SK-N-SH (cell line): ENCODE results near the gene FRYL.

Experiments
- CTCF ChIP-seq: fragments of 200-600 bp; sonication (generic); IDR thresholded peaks from 2 replicates; pipeline ENCODE4 v1.6.1; 2017; ENCODE audit warnings: antibody characterized with exemption, mild to moderate bottlenecking, moderate library complexity
- MEF2A ChIP-seq: IDR thresholded peaks from 2 replicates; pipeline ENCODE4 v1.4.0; 2012; ENCODE audit warnings: low read depth, borderline replicate concordance
- NRF1 ChIP-seq: IDR thresholded peaks from 2 replicates; pipeline ENCODE4 v1.6.1; 2012; ENCODE audit warnings: low read depth, mild to moderate bottlenecking, low read length
- POLR2AphosphoS5 ChIP-seq: IDR thresholded peaks from 2 replicates; pipeline ENCODE4 v1.6.1; 2012; ENCODE audit warnings: low read depth, low read length
- REST ChIP-seq: IDR thresholded peaks from 2 replicates; pipeline ENCODE4 v1.6.1; 2012; ENCODE audit warnings: mild to moderate bottlenecking, low read depth, low read length, moderate library complexity
- TAF1 ChIP-seq: IDR thresholded peaks from 2 replicates; pipeline ENCODE4 v1.6.1; 2012; ENCODE audit warnings: low read depth, mild to moderate bottlenecking, low read length, moderate library complexity, borderline replicate concordance
- USF1 ChIP-seq: IDR thresholded peaks from 2 replicates; pipeline ENCODE4 v1.4.0; 2012; ENCODE audit warnings: low read depth, borderline replicate concordance
- TF ChIP-seq, protein P1 (sequence below): IDR thresholded peaks from 2 replicates; pipeline ENCODE4 v1.4.0; 2012; ENCODE audit warnings: low read depth

DNA sequence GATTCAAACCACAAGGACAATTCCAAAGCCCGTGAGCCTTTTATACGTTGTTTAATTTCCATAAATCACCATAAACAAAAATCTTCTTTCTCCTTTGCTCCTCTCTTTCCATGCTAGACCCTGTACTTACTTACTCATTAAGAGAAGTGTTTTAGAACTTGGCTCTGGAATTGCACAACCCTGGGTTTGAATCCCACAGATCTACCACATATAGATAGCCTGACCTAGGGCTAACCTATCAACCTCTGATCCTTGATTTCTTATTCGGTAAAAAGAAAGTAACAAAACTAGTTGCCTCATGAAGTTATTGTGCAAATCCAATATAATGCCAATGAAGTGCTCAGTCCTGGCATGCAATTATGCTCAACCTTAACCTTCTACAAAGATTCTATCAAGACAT is 221.3 kb downstream of the FRYL start:
- TF ChIP-seq NRF1, result no peak
- no peak for TF ChIP-seq POLR2AphosphoS5
- TF ChIP-seq CTCF, result no peak
- TF ChIP-seq REST, result no peak
- TF ChIP-seq, protein P1, sequence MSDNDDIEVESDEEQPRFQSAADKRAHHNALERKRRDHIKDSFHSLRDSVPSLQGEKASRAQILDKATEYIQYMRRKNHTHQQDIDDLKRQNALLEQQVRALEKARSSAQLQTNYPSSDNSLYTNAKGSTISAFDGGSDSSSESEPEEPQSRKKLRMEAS, result no peak
- TF ChIP-seq USF1, result no peak
- TF ChIP-seq MEF2A, result no peak
- TF ChIP-seq TAF1, result no peak
